Measurements from ENCODE around the gene RGS19. TPM values are rescaled to one million over a fixed set of nuclear protein-coding genes. Genes with fewer than 3 reads are reported as not detected.
A peak's percentile ranks its signal among the peaks of the same experiment; 100 is the strongest.

Gene RGS19
- total and polyA plus RNA-seq, 2 of the 8 experiments (the other 6 are each of a cell fraction or from before 2014, with no cell fraction given) = 12.7 to 16.8 TPM

GRCh38 chr20:64115171-64115911 lies 36.0 kb upstream of the RGS19 start:
- Histone ChIP-seq H4K91ac (replicated peaks; ENCODE audit: insufficient read length, low read length) (no peak overlapping the region), H3K56ac (replicated peaks; ENCODE audit: insufficient read length, low read depth, low read length) (no peak overlapping the region), H4K8ac (ENCODE audit: extremely low read depth, insufficient read depth, low read length) (no peak overlapping the region), H3K79me2 (ENCODE audit: control insufficient read depth in 1 of 2, insufficient read depth in 2 of 2, low read length in 2 of 2) (no peaks in the 10 kb centered on the region), H2BK20ac (ENCODE audit: low read length) (no peak overlapping the region), H3K79me1 (ENCODE audit: low read depth, low read length) (no peaks in the 10 kb centered on the region), H3K4me1 (replicated peaks in 1 of 4; ENCODE audit: control insufficient read depth in 3 of 4, insufficient read depth in 4 of 4, low read length in 3 of 4) (no peaks in the 10 kb centered on the region; a peak in 2 of 7 replicates), H3K36me3 (ENCODE audit: control insufficient read depth in 2 of 4, insufficient read depth in 4 of 4, low read length in 3 of 4) (no peaks in the 10 kb centered on the region), H3K27ac (ENCODE audit: low read depth, low read length) (no peak overlapping the region), H3K9me3 (ENCODE audit: insufficient read depth in 2 of 2, low read depth in 1 of 2, low read length in 1 of 2) (no peaks in the 10 kb centered on the region), H4K20me1 (replicated peaks in 1 of 2; ENCODE audit: control insufficient read depth in 1 of 2, insufficient read depth in 2 of 2, low read length in 2 of 2) (peaks cover 0 to 2% of the 10 kb centered on the region in 2 experiments), H3K4me2 (ENCODE audit: insufficient read depth in 1 of 2, low read depth in 2 of 2, low read length in 2 of 2) (no peak overlapping the region), H2BK120ac (replicated peaks; ENCODE audit: low read depth, low read length) (no peak overlapping the region), H3K4me3 (ENCODE audit: extremely low read depth in 1 of 4, insufficient read depth in 2 of 4, low read depth in 3 of 4, low read length in 4 of 4) (no peak overlapping the region), H3K18ac (ENCODE audit: extremely low read depth, low read length) (no peak overlapping the region), H2BK15ac (ENCODE audit: low read length) (no peak overlapping the region), H4K5ac (ENCODE audit: insufficient read length, low read depth, low read length) (no peak overlapping the region), H2BK5ac (ENCODE audit: low read depth, low read length) (no peak overlapping the region), H2AK5ac (ENCODE audit: low read depth, low read length) (no peak overlapping the region), H2AFZ (ENCODE audit: low read length) (no peak overlapping the region), H2BK12ac (ENCODE audit: low read depth, low read length) (no peak overlapping the region), H3K14ac (ENCODE audit: insufficient read length) (no peak overlapping the region), H3K23me2 (ENCODE audit: low read depth, low read length) (no peaks in the 10 kb centered on the region), H3K23ac (ENCODE audit: insufficient read length) (no peak overlapping the region), H3K4ac (replicated peaks; ENCODE audit: insufficient read length, low read depth, low read length) (no peak overlapping the region), H3K27me3 (replicated peaks in 1 of 4; ENCODE audit: control insufficient read depth in 3 of 4, extremely low read depth in 1 of 4, insufficient read depth in 3 of 4, low read length in 3 of 4) (no peaks in the 10 kb centered on the region), H3K9ac (replicated peaks in 1 of 4; ENCODE audit: extremely low read depth in 1 of 4, low read depth in 3 of 4, low read length in 3 of 4) (0 out of 7 replicates have a peak overlapping the region, but pooled peaks of 1 of the 4 experiments have one; percentile 13)
- ChIA-PET CTCF (ENCODE audit: partially characterized antibody) (interaction anchor here (1.0 to 10.1 kb wide), 12 partner anchors 9 to 170 kb away, joined by 3 to 144 read pairs (median 4); partner anchors contain the start of genes LKAAEAR1, OPRL1, PRPF6 and RGS19), POLR2A (ENCODE audit: partially characterized antibody) (interaction anchor here (0.6 kb wide), 1 partner anchor 114 kb away, joined by 4 read pairs; no protein-coding TSS in a partner anchor)
- WGBS, 2 experiments (ENCODE audit: extremely low coverage in 1 of 2, insufficient coverage in 1 of 2, insufficient read length in 1 of 2, insufficient replicate concordance in 2 of 2, low coverage in 1 of 2, low lambda C conversion rate in 2 of 2, missing lambda C conversion rate in 1 of 2) = 83% methylated on average over 14 of the region's 14 CpGs; no CpG with 5 or more reads in 1 of the 2 experiments
- DNase-seq (ENCODE audit: low read depth in 1 of 2, low spot score in 2 of 2) (peak in 1 of 2 experiments; percentile 45), FAIRE-seq (no peak)
- TF ChIP-seq BCL11A (IDR thresholded peaks at IDR 0.05; ENCODE audit: low read depth in 2 of 2, low read length in 2 of 2) (no peak), MAFK (IDR thresholded peaks at IDR 0.05; ENCODE audit: low read depth, low read length) (no peak), NRF1 (IDR thresholded peaks at IDR 0.05; ENCODE audit: low read depth, low read length) (no peak), RXRA (IDR thresholded peaks at IDR 0.05; ENCODE audit: insufficient read depth, low read depth, low read length) (no peak), CHD1 (IDR thresholded peaks at IDR 0.05; ENCODE audit: low read depth, low read length) (no peak)
